ENCODE data around the gene DHX35.
"Not testable (repeated sequence)": the region's sequence is repeated elsewhere in the genome, so short reads cannot be mapped to it uniquely, and the experiment has no call there.

Gene DHX35

GRCh38 chr20:38940644-38941043 lies 21.5 kb upstream of the DHX35 start:
- no peak for DNase-seq (ENCODE audit: low spot score)

DNA sequence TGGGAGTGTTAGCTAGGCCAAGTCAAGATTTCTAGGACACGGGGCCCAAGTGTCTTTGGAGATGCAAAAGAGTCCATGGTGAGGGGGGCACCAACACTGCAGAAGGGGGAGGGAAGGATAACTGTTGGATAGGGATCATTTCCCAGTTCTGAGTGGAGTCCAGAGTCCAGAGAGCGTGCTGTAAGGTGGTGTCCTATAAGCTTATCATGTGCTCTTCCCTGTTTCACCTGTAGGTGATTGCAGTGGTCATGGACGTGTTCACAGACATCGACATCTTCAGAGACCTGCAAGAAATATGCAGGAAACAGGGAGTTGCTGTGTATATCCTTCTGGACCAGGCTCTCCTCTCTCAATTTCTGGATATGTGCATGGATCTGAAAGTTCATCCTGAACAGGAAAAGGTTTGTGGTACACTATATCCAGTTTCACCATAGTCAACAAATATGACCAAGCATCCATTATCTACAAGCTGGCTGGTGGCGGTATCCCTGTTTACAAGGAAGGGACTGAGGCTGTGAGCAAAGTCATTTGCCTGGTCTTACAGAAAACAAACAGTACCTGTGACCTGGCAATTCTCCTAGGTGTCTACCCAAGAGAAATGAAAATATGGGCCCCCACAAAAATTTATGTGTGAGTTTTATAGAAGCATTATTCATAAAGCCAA lies 20.3 kb upstream of the DHX35 start:
- DNase-seq (ENCODE audit: low spot score) = no peak

DNA sequence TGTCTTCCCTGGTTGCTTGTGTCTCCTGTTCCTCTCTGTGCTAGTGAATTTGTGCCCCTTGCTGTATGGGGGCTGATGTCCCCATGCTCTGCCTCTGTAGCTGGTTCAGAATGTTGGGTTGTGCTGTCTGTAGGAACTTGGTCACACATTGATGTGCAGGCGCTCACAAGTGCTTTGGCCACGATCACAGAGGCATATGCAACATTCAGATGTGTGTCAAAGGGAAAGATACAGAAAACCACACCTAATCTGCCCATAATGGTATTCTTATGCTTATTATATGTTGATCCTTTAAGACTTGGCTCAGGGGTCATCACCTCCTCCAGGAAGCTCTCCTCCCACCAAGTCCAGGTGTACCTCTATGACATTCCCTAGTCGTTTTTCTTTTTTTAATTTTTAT lies 17.1 kb upstream of the DHX35 start:
- no peak for DNase-seq (ENCODE audit: low spot score)

DNA sequence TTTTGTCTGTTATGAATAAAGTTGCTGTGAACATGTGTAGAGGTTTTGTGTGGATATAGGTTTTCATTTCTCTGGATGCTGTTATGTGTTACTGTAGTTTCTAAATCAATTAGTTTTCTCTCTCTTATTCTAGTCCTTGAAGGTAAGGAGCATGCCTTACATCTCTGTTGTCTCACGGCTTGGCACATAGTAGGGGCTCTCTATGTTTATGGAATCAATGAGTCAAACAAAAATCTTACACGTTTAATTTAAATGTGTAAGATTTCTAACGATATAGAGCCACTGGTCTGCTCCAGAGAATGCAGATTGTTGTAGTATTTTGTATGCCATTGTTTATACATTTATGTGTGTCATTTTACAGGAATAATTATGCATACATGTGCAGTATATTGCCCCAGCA lies 15.3 kb upstream of the DHX35 start:
- DNase-seq (ENCODE audit: low spot score) = no peak

DNA sequence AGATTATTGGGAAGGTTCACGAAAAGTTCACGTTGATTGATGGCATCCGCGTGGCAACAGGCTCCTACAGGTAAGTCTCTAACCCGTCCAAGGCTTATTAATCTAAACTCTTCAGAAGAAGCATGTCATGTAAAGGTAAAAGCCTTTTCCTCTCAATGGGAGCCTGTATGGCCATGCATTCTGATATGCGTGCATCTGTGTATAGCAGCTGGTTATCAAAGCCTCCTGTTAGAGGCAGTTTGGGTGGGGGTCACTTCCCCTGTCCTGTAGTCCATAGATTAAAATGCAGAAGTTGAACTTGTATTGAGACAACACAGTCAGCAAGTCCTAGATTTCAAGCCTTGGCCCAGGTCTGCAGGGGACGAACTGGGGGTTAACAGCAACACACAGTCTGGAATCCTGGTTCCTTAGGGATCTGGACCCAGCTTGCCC lies 14.2 kb upstream of the DHX35 start:
- DNase-seq (ENCODE audit: low spot score) = no peak

DNA sequence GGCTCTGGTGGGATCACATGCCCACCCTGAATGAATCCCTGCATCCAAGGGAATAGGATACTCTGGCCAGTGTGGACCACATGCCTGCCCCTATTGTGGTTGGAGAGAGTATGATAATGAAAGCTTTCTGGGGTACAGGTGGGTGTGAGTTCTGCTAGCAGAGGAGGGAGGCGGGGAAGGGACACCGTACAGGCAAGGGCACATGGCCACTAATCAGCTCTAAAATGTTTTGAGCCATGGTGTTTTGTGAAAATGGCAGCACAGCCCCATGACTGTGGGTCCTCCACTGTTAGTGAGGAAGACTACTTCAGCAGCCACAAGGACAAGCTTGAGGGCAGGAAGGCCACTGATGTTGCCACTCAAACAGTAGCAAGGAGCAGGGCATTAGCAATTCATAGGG lies 11.9 kb upstream of the DHX35 start:
- no peak for DNase-seq (ENCODE audit: low spot score)

- DNase-seq (ENCODE audit: low spot score) = no peak
Measured at GRCh38 chr20:38951611-38952010, 10.5 kb upstream of the DHX35 start.

GRCh38 chr20:38952153-38952552 lies 10.0 kb upstream of the DHX35 start:
- DNase-seq (ENCODE audit: low spot score) = no peak

GRCh38 chr20:38953630-38954340 lies 8.4 kb upstream of the DHX35 start:
- DNase-seq (ENCODE audit: low spot score) = no peak

DNA sequence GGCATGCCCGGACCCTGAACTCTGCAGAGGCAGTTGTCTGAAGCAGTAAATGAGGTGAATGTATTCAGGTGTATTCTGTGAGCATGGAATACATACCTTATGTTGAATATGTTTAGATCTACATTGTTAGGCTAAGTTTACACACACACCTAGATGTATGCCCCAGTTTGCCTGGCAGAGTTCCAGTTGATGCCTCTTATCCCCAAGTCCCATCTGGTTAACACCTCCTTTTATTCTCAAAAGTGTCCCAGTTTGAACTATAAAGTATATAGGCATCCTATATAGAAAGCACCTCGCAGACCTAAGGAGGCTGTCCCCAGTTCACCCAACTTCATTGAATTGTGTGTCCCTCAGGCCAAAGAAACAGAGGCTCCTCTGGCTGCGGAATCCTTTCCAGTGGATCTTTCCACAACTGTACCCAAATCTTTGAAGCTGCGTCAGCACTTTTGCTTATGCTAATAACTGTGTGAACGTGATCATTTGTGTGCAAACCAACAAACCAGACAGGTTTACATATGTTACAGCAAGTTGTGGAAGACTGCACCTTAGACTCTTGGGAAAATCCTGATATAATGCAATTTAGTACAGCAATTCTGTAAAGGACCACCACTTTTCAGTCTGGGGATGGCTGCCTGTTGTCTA lies 4.8 kb upstream of the DHX35 start:
- no peak for DNase-seq (ENCODE audit: low spot score)

DNA sequence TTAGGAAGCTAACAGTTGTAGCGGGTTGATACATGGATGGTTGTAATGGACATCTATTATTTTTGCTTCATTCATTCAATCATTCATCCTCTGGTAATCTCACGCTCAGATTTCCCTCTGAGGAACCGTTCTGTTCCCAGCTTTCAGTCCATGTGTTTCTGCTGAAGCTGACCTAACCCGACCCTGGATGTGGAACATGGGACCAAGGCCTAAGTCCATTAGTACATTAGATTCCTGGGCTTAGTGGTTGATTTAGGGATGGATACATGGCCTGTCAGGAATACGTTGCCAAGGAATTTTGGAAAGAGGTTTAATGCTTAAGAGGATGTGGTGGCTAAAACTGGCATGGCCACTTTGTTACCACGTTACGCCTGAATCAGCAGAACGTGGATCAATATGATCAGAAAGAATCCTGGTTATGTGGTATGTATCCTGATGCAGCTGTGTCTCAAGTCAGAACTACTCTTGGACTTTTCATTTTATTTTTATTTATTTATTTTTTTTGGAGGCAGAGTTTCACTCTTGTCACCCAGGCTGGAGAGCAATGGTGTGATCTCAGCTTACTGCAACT lies 4.1 kb upstream of the DHX35 start:
- no peak for DNase-seq (ENCODE audit: low spot score)

DNA sequence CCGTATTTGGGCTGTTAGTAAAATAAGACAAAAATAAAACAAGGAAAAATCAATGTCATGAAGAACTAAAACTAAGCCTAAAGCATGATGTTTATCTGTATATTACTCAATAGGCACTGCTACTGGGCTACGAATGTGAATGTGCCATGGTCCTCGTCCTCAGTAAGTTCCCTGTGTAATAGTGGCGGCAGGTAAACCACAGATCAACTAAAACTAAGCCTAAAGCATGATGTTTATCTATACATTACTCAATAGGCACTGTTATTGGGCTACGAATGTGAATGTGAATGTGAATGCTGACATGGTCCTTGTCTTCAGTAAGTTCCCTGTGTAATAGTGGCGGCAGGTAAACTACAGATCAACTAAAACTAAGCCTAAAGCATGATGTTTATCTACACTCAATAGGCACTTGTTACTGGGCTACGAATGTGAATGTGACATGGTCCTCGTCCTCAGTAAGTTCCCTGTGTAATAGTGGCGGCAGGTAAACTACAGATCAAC lies 1.9 kb upstream of the DHX35 start:
- DNase-seq (ENCODE audit: low spot score) = not testable (repeated sequence)

DNA sequence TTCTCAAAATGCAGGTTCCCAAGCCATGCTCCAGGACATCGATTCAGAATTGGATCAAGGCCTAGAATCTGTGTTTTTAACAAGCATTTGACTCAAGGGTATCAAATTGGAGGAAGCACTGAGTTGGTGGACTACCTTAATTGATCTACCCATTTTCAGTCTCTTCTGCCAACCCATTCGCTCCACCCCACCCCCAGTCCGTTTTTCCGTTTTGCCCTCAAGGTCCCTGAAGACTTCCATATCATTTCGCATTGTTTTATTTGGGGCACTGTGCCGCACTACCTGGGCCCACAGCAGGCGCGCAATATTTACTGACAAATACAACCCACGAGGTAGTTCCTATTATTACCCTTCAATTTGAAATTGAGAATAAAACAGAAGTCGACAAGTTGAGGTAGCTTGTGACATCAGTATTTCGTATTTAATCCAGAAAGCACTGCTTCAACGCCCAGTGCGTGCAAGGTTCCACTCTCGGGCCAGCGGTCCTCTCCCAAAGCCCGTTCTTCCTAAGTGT lies 557 bp upstream of the DHX35 start:
- DNase-seq (ENCODE audit: low spot score) = no peak

GRCh38 chr20:38962928-38963401 lies 821 bp downstream of the DHX35 start:
- no peak for DNase-seq (ENCODE audit: low spot score)

- DNase-seq (ENCODE audit: low spot score) = no peak
Measured at GRCh38 chr20:38963745-38964144, 1.6 kb downstream of the DHX35 start.

GRCh38 chr20:38965264-38965663 lies 3.1 kb downstream of the DHX35 start:
- no peak for DNase-seq (ENCODE audit: low spot score)

GRCh38 chr20:38968090-38968489 lies 5.9 kb downstream of the DHX35 start:
- DNase-seq (ENCODE audit: low spot score) = no peak

GRCh38 chr20:38969708-38970107 lies 7.6 kb downstream of the DHX35 start:
- DNase-seq (ENCODE audit: low spot score) = no peak

- peak; percentile 63 for DNase-seq (ENCODE audit: low spot score)
Measured at GRCh38 chr20:38970302-38970701, 8.2 kb downstream of the DHX35 start.

GRCh38 chr20:38973107-38973506 lies 11.0 kb downstream of the DHX35 start:
- no peak for DNase-seq (ENCODE audit: low spot score)

- peak; percentile 17 for DNase-seq (ENCODE audit: low spot score)
Measured at GRCh38 chr20:38973645-38974044, 11.5 kb downstream of the DHX35 start.

DNA sequence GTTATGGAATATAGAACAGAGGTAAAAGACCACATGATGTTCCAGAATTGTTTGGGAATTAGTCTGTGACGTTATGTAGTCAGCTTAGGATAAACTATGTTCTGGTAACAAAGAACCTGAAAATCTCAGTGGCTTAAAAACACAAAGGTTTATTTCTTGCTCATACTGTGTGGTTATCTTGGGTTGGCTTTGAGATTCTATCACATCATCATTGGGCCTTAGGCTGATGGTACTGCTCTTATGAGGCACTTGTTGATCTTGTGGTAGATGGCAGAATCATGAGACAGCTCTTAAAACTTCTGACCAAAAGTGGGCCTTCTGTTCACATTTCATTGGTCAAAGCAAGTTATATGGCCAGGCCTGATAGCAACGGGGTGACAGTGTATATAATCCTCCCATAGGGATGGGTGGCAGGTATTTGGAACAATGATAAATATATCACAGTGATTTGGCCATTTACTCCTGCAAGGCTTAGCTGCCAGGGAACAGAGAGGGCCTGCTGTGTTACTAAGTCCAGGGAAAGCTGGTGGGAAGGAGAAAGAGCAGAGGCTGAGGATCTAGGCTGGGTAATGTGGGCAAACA lies 13.5 kb downstream of the DHX35 start:
- DNase-seq (ENCODE audit: low spot score) = no peak
